ENCODE data around the gene SCNN1A.

SCNN1A gene

GRCh38 chr12:6303071-6303470 lies 72.3 kb downstream of the SCNN1A start:
- H3K4me3 ChIP-seq (ENCODE audit: control insufficient read depth, low read depth, low read length), result no peak overlapping the region

GRCh38 chr12:6302621-6303020 lies 72.7 kb downstream of the SCNN1A start:
- H3K4me3 ChIP-seq (ENCODE audit: control insufficient read depth, low read depth, low read length), result no peak overlapping the region
- no peak for TF ChIP-seq CTCF (conservative IDR thresholded peaks at IDR 0.05; ENCODE audit: control insufficient read depth, insufficient read depth, low read depth, low read length)
- peak; percentile 78 for DNase-seq (ENCODE audit: low read depth)

More at GRCh38 chr12:6303071-6303470, 72.3 kb downstream of the SCNN1A start:
- no peak for DNase-seq (ENCODE audit: low read depth)
- TF ChIP-seq CTCF (conservative IDR thresholded peaks at IDR 0.05; ENCODE audit: control insufficient read depth, insufficient read depth, low read depth, low read length), result no peak

DNA sequence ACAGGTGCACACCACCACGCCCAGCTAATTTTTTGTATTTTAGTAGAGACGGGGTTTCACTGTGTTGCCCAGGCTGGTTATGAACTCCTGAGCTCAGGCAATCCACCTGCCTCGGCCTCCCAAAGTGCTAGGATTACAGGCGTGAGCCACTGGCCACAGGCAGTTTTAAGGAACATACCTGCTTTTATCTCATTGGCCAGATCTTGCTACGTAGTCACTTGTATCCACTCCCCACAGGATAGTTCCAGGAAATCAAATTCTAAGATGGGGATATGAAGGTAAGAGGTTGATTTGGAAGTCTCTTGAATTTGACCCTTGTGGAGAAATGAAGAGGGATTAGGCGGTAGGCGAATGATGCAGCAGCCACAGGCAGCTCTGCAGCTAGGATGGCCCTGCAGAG lies 73.6 kb downstream of the SCNN1A start:
- no peak for TF ChIP-seq CTCF (conservative IDR thresholded peaks at IDR 0.05; ENCODE audit: control insufficient read depth, insufficient read depth, low read depth, low read length)
- DNase-seq (ENCODE audit: low read depth), result no peak
- H3K4me3 ChIP-seq (ENCODE audit: control insufficient read depth, low read depth, low read length), result no peak overlapping the region

DNA sequence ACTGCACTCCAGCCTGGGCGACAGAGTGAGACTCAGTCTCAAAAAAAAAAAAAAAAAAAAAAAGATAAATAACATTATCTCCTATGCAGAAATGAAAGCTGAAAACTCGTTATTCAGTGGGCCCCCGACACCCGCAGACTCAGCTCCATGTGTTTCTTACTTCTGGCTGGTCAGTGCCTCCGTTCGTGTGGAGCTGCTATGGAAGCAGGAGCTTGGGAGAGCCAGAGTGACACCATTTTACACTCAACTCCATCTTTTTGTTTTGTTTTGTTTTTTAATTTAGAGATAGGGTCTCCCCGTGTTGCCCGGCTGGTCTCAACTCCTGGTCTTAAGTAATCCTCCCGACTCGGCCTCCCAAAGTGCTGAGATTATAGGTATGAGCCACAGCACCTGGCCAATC lies 78.2 kb downstream of the SCNN1A start:
- no peak overlapping the region for H3K4me3 ChIP-seq (ENCODE audit: control insufficient read depth, low read depth, low read length)
- no peak for TF ChIP-seq CTCF (conservative IDR thresholded peaks at IDR 0.05; ENCODE audit: control insufficient read depth, insufficient read depth, low read depth, low read length)
- no peak for DNase-seq (ENCODE audit: low read depth)
